Measurements from ENCODE around the gene NPPC. TPM values are rescaled to one million over a fixed set of nuclear protein-coding genes. Genes with fewer than 3 reads are reported as not detected.

NPPC gene
- polyA plus RNA-seq, 2 of the 4 experiments (the other 2 are of a cell fraction), result not detected

DNA sequence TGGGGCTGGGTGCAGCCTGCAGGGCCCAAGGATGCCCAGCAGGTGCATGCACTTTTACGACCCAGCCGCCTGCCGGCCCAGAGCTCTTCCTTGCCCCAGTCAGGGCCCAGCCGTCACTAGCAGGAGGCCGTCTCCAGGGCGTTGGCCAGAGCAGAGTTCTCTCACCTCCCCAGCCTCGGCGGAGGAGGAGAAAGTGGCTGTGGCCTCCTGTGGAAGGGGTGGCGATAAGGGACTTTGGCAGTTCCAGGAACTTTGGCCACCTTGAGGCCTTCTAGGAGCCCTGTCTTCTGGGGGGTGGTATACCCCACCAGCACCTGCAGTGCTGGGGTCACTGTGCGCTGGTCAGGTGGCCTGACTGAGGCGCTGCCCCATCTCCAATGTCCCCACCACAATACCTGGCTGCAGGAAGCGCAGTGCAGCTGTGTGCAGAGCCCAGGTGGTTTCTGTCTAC is 22.0 kb downstream of the NPPC start:
- DNase-seq (ENCODE audit: low read depth in 1 of 2, low spot score in 1 of 2) (no peak), ATAC-seq (no peak), FAIRE-seq (no peak)
- no peak overlapping the region for H3K4me3 ChIP-seq
- ChIA-PET POLR2A (no interaction called here), CTCF (interaction anchor here (1.1 to 9.0 kb wide), 4 partner anchors 20 to 619 kb away, joined by 3 to 75 read pairs (median 40); partner anchors contain the start of genes NPPC and PRSS56)
- H3K4me2 ChIP-seq, result no peak overlapping the region
- H3K9me3 ChIP-seq, result no peaks in the 10 kb centered on the region
- WGBS (ENCODE audit: missing lambda C conversion rate), result 89% methylated on average over 5 of the region's 12 CpGs
- TF ChIP-seq ZSCAN20 (CRISPR knock-in tag; IDR thresholded peaks at IDR 0.05) (no peak), TFCP2L1 (CRISPR knock-in tag; IDR thresholded peaks at IDR 0.05) (no peak), PHF8 (IDR thresholded peaks at IDR 0.05; ENCODE audit: borderline replicate concordance, low read depth) (no peak), POLR2A (IDR thresholded peaks at IDR 0.05; ENCODE audit: low read length) (no peak), EHF (CRISPR knock-in tag; IDR thresholded peaks at IDR 0.05) (no peak), CBX2 (IDR thresholded peaks at IDR 0.05; ENCODE audit: borderline replicate concordance, low read depth) (no peak), CHD4 (IDR thresholded peaks at IDR 0.05; ENCODE audit: borderline replicate concordance) (no peak), KDM1A (IDR thresholded peaks at IDR 0.05; ENCODE audit: low read depth) (no peak), FOXS1 (CRISPR knock-in tag; IDR thresholded peaks at IDR 0.05) (no peak), MAZ (IDR thresholded peaks at IDR 0.05; ENCODE audit: borderline replicate concordance, low read depth, low read length) (no peak)
- TF ChIP-seq, protein P1, sequence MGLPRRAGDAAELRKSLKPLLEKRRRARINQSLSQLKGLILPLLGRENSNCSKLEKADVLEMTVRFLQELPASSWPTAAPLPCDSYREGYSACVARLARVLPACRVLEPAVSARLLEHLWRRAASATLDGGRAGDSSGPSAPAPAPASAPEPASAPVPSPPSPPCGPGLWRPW (IDR thresholded peaks at IDR 0.05), result no peak
- no peak overlapping the region for H3K27ac ChIP-seq
- H3K4me1 ChIP-seq, result peaks cover 3% of the 10 kb centered on the region; the same call in 1 of the 3 replicates

DNA sequence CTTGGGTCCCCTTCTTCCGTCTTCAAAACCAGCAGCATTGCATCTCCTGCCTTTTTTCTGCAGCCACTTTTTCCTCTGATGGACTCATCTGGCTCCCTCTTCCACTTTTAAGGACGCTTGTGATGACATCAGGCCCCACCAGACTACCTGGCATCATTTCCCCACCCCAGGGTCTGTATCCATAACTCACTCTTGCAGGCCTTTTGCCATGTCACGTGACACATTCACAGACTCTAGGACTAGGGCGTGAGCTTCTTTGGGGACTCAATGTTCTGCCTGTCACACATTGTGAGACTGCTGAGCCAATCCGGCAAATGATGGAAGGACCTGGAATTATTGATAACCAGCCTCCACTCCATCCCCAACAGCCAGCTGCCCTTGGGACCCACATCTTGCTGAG is 23.6 kb downstream of the NPPC start:
- no peak overlapping the region for H3K4me2 ChIP-seq
- 69% methylated on average over 5 of the region's 5 CpGs for WGBS (ENCODE audit: missing lambda C conversion rate)
- ATAC-seq (no peak), DNase-seq (ENCODE audit: low read depth in 1 of 2, low spot score in 1 of 2) (no peak), FAIRE-seq (no peak)
- no peak overlapping the region for H3K27ac ChIP-seq
- POLR2A ChIA-PET, result no interaction called here
- TF ChIP-seq, protein P2, sequence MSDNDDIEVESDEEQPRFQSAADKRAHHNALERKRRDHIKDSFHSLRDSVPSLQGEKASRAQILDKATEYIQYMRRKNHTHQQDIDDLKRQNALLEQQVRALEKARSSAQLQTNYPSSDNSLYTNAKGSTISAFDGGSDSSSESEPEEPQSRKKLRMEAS (IDR thresholded peaks at IDR 0.05), result no peak
- TF ChIP-seq HDAC2 (IDR thresholded peaks at IDR 0.05), result no peak
- TF ChIP-seq, protein P3, sequence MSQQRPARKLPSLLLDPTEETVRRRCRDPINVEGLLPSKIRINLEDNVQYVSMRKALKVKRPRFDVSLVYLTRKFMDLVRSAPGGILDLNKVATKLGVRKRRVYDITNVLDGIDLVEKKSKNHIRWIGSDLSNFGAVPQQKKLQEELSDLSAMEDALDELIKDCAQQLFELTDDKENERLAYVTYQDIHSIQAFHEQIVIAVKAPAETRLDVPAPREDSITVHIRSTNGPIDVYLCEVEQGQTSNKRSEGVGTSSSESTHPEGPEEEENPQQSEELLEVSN (IDR thresholded peaks at IDR 0.05; ENCODE audit: borderline replicate concordance, low read depth), result no peak
- TF ChIP-seq TFCP2L1 (CRISPR knock-in tag; IDR thresholded peaks at IDR 0.05), result no peak
- no peak for TF ChIP-seq MAFK (IDR thresholded peaks at IDR 0.05; ENCODE audit: partially characterized antibody)
- no peak for TF ChIP-seq CBX2 (IDR thresholded peaks at IDR 0.05; ENCODE audit: borderline replicate concordance, low read depth)
- TF ChIP-seq ZC3H11A (IDR thresholded peaks at IDR 0.05), result no peak
- TF ChIP-seq HOXB13 (CRISPR knock-in tag; IDR thresholded peaks at IDR 0.05; ENCODE audit: low read depth), result no peak
- TF ChIP-seq RARB (CRISPR knock-in tag; IDR thresholded peaks at IDR 0.05), result no peak
- TF ChIP-seq, protein P4, sequence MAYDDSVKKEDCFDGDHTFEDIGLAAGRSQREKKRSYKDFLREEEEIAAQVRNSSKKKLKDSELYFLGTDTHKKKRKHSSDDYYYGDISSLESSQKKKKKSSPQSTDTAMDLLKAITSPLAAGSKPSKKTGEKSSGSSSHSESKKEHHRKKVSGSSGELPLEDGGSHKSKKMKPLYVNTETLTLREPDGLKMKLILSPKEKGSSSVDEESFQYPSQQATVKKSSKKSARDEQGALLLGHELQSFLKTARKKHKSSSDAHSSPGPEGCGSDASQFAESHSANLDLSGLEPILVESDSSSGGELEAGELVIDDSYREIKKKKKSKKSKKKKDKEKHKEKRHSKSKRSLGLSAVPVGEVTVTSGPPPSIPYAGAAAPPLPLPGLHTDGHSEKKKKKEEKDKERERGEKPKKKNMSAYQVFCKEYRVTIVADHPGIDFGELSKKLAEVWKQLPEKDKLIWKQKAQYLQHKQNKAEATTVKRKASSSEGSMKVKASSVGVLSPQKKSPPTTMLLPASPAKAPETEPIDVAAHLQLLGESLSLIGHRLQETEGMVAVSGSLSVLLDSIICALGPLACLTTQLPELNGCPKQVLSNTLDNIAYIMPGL (CRISPR knock-in tag; IDR thresholded peaks at IDR 0.05; ENCODE audit: borderline replicate concordance), result no peak
- no peak for TF ChIP-seq CHD4 (IDR thresholded peaks at IDR 0.05; ENCODE audit: borderline replicate concordance)
- TF ChIP-seq, protein P5, sequence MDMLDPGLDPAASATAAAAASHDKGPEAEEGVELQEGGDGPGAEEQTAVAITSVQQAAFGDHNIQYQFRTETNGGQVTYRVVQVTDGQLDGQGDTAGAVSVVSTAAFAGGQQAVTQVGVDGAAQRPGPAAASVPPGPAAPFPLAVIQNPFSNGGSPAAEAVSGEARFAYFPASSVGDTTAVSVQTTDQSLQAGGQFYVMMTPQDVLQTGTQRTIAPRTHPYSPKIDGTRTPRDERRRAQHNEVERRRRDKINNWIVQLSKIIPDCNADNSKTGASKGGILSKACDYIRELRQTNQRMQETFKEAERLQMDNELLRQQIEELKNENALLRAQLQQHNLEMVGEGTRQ (IDR thresholded peaks at IDR 0.05), result no peak
- TF ChIP-seq SREBF2 (IDR thresholded peaks at IDR 0.05), result no peak
- TF ChIP-seq SMC3 (IDR thresholded peaks at IDR 0.05), result no peak
- no peak for TF ChIP-seq EHF (CRISPR knock-in tag; IDR thresholded peaks at IDR 0.05)
- no peak for TF ChIP-seq RAD21 (conservative IDR thresholded peaks at IDR 0.05 in 1 of 2, IDR thresholded peaks at IDR 0.05 in 1 of 2)
- H3K4me3 ChIP-seq, result no peak overlapping the region
- H3K9me3 ChIP-seq, result no peaks in the 10 kb centered on the region
- CTCF ChIA-PET, result interaction anchor here (0.5 to 7.6 kb wide), 17 partner anchors 8 to 619 kb away, joined by 3 to 71 read pairs (median 5); partner anchors contain the start of gene PRSS56
- H3K4me1 ChIP-seq, result peaks cover 3% of the 10 kb centered on the region; the same call in 1 of the 3 replicates

Data from A549 (cell line).